Progenitor cell of endocrine pancreas (in vitro differentiated cells): Measurements from ENCODE around the gene FAM210A. TPM values are rescaled to one million over a fixed set of nuclear protein-coding genes. Genes with fewer than 3 reads are reported as not detected.

ENCODE experiments used
- DNase-seq: peaks from one replicate; pipeline ENCODE4 v3.0.0; 2021; ENCODE audit warnings: low spot score; ENCODE audit not compliant: unreplicated experiment
- H3K27ac Mint-ChIP-seq: 2 replicates; pipeline ENCODE4 v1.8.0; 2021; ENCODE audit warnings: mild to moderate bottlenecking, moderate library complexity, mixed read lengths
- H3K27me3 Mint-ChIP-seq: 2 replicates; pipeline ENCODE4 v1.8.0; 2021; ENCODE audit warnings: mixed read lengths
- H3K36me3 Mint-ChIP-seq: 2 replicates; pipeline ENCODE4 v1.8.0; 2022; ENCODE audit warnings: mixed read lengths; ENCODE audit not compliant: insufficient read depth
- H3K4me1 Mint-ChIP-seq: 2 replicates; pipeline ENCODE4 v1.8.0; 2021; ENCODE audit warnings: low read depth, mixed read lengths
- H3K4me3 Mint-ChIP-seq: 2 replicates; pipeline ENCODE4 v1.8.0; 2021; ENCODE audit warnings: low read depth, mild to moderate bottlenecking, moderate library complexity, mixed read lengths
- H3K9me3 Mint-ChIP-seq: 2 replicates; pipeline ENCODE4 v1.8.0; 2021; ENCODE audit warnings: low read depth, mixed read lengths
- total RNA-seq: library from RNA; stranded (reverse); gene quantifications from 2 replicates; pipeline ENCODE4 v1.2.1, GENCODE V29; 2021
- TF ChIP-seq, protein P1 (sequence below): fragments of 200-600 bp; sonication (generic); IDR thresholded peaks from one replicate; pipeline ENCODE4 v1.5.0; 2021; ENCODE audit warnings: antibody characterized with exemption, mild to moderate bottlenecking; ENCODE audit not compliant: unreplicated experiment

FAM210A gene
- total RNA-seq, 1 donor from 2014 or later: 11.0 TPM

DNA sequence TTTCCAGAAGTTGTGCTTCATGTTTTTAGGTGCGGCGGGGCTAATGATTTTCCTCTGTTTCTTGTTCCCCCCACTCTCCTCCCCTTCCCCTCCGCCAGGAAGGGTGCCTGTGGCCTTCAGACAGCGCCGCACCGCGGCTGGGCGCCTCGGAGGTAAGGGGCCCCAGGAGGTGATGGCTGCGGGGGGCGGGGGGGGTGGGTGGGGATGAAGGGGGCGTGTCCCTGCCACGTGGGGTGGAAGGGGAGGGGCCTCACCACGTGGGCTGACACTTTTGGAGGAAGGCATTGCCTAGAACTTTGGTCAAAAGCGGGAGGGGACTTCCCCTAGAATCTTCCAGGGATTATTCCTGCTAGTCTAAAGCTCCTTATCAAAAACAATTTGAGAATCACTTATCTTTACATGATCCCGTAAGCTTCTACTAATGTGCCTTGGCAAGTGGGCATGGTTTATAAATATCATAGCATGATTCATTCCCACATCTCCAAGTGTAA lies 83.1 kb downstream of the FAM210A start:
- Mint-ChIP-seq H3K27me3 (no peaks in the 10 kb centered on the region), H3K36me3 (peaks cover 3% of the 10 kb centered on the region), H3K9me3 (peaks cover 6% of the 10 kb centered on the region), H3K27ac (no peak overlapping the region), H3K4me1 (no peaks in the 10 kb centered on the region), H3K4me3 (no peak overlapping the region)
- TF ChIP-seq, protein P1, sequence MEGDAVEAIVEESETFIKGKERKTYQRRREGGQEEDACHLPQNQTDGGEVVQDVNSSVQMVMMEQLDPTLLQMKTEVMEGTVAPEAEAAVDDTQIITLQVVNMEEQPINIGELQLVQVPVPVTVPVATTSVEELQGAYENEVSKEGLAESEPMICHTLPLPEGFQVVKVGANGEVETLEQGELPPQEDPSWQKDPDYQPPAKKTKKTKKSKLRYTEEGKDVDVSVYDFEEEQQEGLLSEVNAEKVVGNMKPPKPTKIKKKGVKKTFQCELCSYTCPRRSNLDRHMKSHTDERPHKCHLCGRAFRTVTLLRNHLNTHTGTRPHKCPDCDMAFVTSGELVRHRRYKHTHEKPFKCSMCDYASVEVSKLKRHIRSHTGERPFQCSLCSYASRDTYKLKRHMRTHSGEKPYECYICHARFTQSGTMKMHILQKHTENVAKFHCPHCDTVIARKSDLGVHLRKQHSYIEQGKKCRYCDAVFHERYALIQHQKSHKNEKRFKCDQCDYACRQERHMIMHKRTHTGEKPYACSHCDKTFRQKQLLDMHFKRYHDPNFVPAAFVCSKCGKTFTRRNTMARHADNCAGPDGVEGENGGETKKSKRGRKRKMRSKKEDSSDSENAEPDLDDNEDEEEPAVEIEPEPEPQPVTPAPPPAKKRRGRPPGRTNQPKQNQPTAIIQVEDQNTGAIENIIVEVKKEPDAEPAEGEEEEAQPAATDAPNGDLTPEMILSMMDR: no peak
- DNase-seq: no peak

DNA sequence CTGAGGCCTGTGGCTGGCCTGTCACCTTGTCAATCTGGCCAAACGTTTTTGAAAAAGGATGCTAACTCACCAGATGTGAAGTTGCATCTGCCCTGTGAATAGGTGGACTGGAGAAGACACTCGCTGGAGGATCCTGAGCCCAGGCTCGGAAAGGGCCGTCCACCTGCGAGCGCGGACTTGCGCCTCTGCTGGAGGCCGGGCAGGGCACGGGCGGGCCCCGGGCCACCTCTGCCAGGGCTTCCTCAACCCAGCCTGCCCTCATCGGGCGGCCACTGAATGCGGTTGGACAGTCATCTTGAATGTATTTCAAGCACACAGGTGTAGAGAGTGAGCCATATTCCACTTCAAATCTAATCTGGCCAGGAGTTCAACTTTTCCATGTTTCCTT lies 83.9 kb downstream of the FAM210A start:
- Mint-ChIP-seq H3K4me3 (no peak overlapping the region), H3K9me3 (peaks cover 6% of the 10 kb centered on the region), H3K27me3 (no peaks in the 10 kb centered on the region), H3K4me1 (no peaks in the 10 kb centered on the region), H3K36me3 (peaks cover 3% of the 10 kb centered on the region), H3K27ac (no peak overlapping the region)
- DNase-seq: no peak
- TF ChIP-seq, protein P1: no peak

DNA sequence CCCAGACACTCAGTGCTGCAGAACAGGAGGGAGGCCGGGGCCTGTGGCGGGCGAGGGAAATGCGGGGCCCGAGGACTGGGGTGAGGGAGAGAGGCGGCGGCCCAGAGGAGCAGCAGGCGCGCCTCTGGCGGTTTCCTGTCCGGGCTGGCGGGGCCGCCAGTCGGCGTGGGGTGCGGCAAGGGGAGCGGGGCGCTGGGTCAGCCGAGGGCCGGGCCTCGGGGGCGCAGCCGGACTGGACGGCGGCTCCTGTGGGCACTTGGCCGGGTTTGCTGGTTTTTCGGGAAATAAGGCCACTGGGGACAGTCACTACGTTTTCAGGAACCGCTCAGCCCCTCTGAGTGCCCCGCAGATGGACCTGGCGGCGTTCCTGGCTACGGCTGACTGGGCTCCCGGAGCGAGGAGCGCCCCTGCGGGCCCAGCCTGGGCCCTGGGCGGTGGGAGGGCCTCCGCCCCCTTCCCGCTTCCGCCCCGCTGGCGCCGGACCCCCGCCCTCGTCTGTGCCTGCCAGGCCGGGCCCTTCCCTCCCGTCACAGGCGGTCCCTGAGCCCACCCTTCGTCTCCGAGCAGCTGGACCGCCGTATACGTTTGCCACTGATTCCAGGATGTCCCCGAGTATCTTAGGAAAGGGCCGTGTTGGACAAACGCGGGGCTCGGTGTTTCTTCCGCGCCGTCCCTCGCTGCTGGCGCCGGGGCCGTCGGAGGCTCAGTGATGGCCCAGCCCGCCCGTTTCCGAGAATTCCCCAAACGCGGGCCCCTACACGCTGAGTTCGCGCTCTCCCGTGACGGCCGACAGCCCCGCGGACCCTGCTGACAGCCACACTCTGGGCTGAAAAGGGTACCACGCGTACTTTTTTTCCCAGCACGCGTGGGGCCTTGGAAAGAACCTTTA lies 84.6 kb downstream of the FAM210A start:
- no peaks in the 10 kb centered on the region for H3K4me1 Mint-ChIP-seq
- TF ChIP-seq, protein P1: no peak
- no peak overlapping the region for H3K27ac Mint-ChIP-seq
- H3K36me3 Mint-ChIP-seq: peaks cover 3% of the 10 kb centered on the region
- no peaks in the 10 kb centered on the region for H3K27me3 Mint-ChIP-seq
- H3K9me3 Mint-ChIP-seq: peaks cover 6% of the 10 kb centered on the region
- no peak for DNase-seq
- peak overlapping the region; percentile 46 for H3K4me3 Mint-ChIP-seq

DNA sequence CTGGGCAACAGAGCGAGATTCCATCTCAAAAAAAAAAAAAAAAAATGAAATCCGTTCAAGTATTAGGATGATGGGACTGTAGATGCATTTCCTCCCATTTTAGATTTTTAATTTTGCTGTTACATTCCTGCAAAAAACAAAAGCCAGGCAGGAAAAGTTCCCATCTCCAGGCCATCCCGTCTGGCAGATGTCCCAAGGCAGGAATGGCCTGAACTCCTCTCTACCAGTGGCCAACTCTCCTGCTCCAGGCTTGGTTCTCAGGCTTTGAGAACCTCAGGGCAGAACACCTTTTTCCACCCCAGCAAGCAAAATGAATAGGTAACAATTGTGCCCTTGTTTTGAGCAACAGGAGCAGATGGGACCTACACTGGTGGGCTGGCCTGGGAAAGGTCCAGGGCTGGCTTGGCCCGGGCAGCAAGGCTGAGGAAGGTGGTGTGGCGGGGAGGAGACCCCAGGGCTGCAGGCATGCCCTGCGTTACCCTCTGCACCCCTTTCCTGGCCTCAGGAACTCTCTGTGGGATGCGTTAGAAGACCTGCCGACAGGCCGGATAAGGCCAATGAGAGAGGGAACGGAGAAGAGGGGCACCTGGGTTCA lies 86.0 kb downstream of the FAM210A start:
- no peaks in the 10 kb centered on the region for H3K27me3 Mint-ChIP-seq
- DNase-seq: no peak

More for the DNA sequence above, 86.0 kb downstream of the FAM210A start:
- peaks cover 6% of the 10 kb centered on the region for H3K9me3 Mint-ChIP-seq
- H3K36me3 Mint-ChIP-seq: peaks cover 3% of the 10 kb centered on the region
- H3K4me3 Mint-ChIP-seq: no peak overlapping the region
- TF ChIP-seq, protein P1: no peak
- H3K27ac Mint-ChIP-seq: no peak overlapping the region
- H3K4me1 Mint-ChIP-seq: no peaks in the 10 kb centered on the region
